Type B pancreatic cell (in vitro differentiated cells): Measurements from ENCODE around the gene TBC1D21. TPM values are rescaled to one million over a fixed set of nuclear protein-coding genes. Genes with fewer than 3 reads are reported as not detected.

Experiments
- DNase-seq: peaks from one replicate; pipeline ENCODE4 v3.0.0; 2021; ENCODE audit warnings: mixed read lengths; ENCODE audit not compliant: unreplicated experiment; ENCODE audit errors: extremely low spot score
- H3K27ac Mint-ChIP-seq: 2 replicates; pipeline ENCODE4 v1.8.0; 2021; ENCODE audit warnings: mild to moderate bottlenecking, mixed read lengths
- H3K27me3 Mint-ChIP-seq: 2 replicates; pipeline ENCODE4 v1.8.0; 2021; ENCODE audit warnings: mixed read lengths
- H3K36me3 Mint-ChIP-seq: 2 replicates; pipeline ENCODE4 v1.8.0; 2021; ENCODE audit warnings: mixed read lengths
- H3K4me1 Mint-ChIP-seq: one replicate; pipeline ENCODE4 v1.8.0; 2021; ENCODE audit warnings: mixed read lengths; ENCODE audit not compliant: unreplicated experiment
- H3K4me3 Mint-ChIP-seq: 2 replicates; pipeline ENCODE4 v1.8.0; 2021; ENCODE audit warnings: mild to moderate bottlenecking, mixed read lengths
- H3K9me3 Mint-ChIP-seq: 2 replicates; pipeline ENCODE4 v1.8.0; 2021; ENCODE audit warnings: mixed read lengths
- CTCF ChIP-seq: fragments of 200-600 bp; sonication (generic); conservative IDR thresholded peaks from 2 replicates; pipeline ENCODE4 v1.5.0; 2021; ENCODE audit warnings: antibody characterized with exemption, mild to moderate bottlenecking
- total RNA-seq: library from RNA; stranded (reverse); gene quantifications from 2 replicates; pipeline ENCODE4 v1.2.1, GENCODE V29; 2021; ENCODE audit warnings: low replicate concordance

TBC1D21 gene
- total RNA-seq, 1 donor from 2014 or later = not detected

GRCh38 chr15:73908822-73909122 is 35.4 kb downstream of the TBC1D21 start:
- Mint-ChIP-seq H3K4me3 (no peak overlapping the region), H3K36me3 (no peaks in the 10 kb centered on the region), H3K4me1 (peaks cover 5% of the 10 kb centered on the region), H3K27ac (no peak overlapping the region), H3K27me3 (peaks cover 27% of the 10 kb centered on the region), H3K9me3 (no peaks in the 10 kb centered on the region)
- no peak for DNase-seq
- TF ChIP-seq CTCF = no peak

DNA sequence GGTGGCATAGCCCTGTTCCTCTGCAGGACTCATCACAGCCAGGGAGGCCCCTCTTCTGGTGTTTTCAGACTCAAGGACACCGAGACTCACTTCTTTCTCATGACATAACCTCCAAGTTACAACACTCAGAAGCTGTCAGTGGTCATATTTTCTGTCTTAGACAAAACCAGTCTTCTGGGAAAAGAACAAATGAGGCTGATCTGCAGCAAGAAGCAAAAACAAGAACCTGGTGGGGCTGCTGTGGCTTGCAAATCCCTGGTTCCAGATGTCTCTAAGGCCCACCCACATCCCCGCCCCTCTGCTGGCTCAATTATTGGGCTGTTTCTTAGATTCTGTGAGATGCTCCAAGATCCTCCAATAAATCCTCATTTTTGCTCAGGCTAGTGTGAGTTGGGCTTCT is 36.3 kb downstream of the TBC1D21 start:
- H3K36me3 Mint-ChIP-seq = no peaks in the 10 kb centered on the region
- peaks cover 25% of the 10 kb centered on the region for H3K27me3 Mint-ChIP-seq
- no peak for TF ChIP-seq CTCF
- no peaks in the 10 kb centered on the region for H3K9me3 Mint-ChIP-seq
- peaks cover 5% of the 10 kb centered on the region for H3K4me1 Mint-ChIP-seq
- no peak overlapping the region for H3K4me3 Mint-ChIP-seq
- no peak for DNase-seq
- no peak overlapping the region for H3K27ac Mint-ChIP-seq

DNA sequence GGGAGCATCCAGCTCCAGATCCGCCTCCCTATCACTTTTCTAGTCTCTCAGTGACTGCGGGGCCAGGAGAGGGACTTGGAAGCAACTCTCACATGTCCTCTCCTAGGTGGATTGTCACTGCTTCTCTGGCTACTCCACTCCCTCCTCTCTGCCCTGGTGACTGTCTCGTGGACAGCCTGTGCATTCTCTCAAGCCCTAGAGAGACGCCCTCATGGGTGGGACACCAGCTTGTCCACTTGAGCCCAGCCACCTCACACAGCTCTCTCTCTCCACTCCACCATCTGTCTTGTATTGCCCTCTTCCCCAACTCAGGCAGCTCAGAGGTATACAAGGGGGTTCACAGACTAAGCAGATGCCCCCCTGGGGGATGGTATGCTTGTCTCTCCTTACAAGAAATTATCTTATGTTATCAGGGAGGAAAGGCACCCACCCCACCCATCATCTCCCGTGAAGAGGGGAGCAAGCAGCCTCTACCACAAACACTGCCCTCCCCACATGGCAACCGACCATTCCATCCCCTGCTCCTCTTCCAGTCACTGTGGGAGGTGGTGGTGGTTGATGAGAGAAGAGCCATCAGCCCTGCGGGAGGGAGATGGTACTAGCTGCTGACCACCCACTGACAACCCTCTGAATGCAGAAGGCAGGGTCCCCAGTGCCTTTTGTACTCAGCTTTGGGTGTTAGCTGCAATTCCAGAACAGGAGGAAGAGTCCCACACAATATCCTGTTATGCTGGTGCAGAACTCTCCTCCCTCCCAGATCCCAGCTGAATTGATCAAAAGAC is 37.3 kb downstream of the TBC1D21 start:
- no peak for TF ChIP-seq CTCF
- H3K4me3 Mint-ChIP-seq = no peak overlapping the region
- no peaks in the 10 kb centered on the region for H3K36me3 Mint-ChIP-seq
- H3K4me1 Mint-ChIP-seq = peaks cover 10% of the 10 kb centered on the region
- DNase-seq = no peak
- H3K27ac Mint-ChIP-seq = no peak overlapping the region
- no peaks in the 10 kb centered on the region for H3K9me3 Mint-ChIP-seq
- peaks cover 26% of the 10 kb centered on the region for H3K27me3 Mint-ChIP-seq

GRCh38 chr15:73912030-73912596 is 38.7 kb downstream of the TBC1D21 start:
- Mint-ChIP-seq H3K4me3 (no peak overlapping the region), H3K4me1 (peaks cover 10% of the 10 kb centered on the region), H3K27ac (no peak overlapping the region)

GRCh38 chr15:73914145-73914544 is 40.8 kb downstream of the TBC1D21 start:
- Mint-ChIP-seq H3K9me3 (peaks cover 11% of the 10 kb centered on the region), H3K27ac (no peak overlapping the region), H3K4me3 (no peak overlapping the region), H3K36me3 (peaks cover 10% of the 10 kb centered on the region), H3K27me3 (peaks cover 7% of the 10 kb centered on the region), H3K4me1 (peaks cover 5% of the 10 kb centered on the region)
- no peak for DNase-seq
- no peak for TF ChIP-seq CTCF

More at GRCh38 chr15:73912030-73912596, 38.7 kb downstream of the TBC1D21 start:
- Mint-ChIP-seq H3K27me3 (peaks cover 17% of the 10 kb centered on the region), H3K36me3 (no peaks in the 10 kb centered on the region), H3K9me3 (no peaks in the 10 kb centered on the region)
- no peak for TF ChIP-seq CTCF
- DNase-seq = no peak
